IgD-negative memory B cell (primary cell): ENCODE measurements around the gene ZNF799. TPM values are rescaled to one million over a fixed set of nuclear protein-coding genes. Genes with fewer than 3 reads are reported as not detected.
"Not testable (repeated sequence)": the region's sequence is repeated elsewhere in the genome, so short reads cannot be mapped to it uniquely, and the experiment has no call there.

Source experiments
- H3K27ac Mint-ChIP-seq, 3 donors: one replicate each; pipeline ENCODE4 v1.8.0; 2020 to 2022; ENCODE audit warnings: mild to moderate bottlenecking in 3 of 3, mixed read lengths in 3 of 3, moderate library complexity in 1 of 3
- H3K27me3 Mint-ChIP-seq: one replicate; pipeline ENCODE4 v1.8.0; 2021; ENCODE audit warnings: mixed read lengths
- H3K36me3 Mint-ChIP-seq: one replicate; pipeline ENCODE4 v1.8.0; 2020; ENCODE audit warnings: mild to moderate bottlenecking, mixed read lengths
- H3K4me1 Mint-ChIP-seq, 3 donors: one replicate each; pipeline ENCODE4 v1.8.0; 2020 to 2022; ENCODE audit warnings: mixed read lengths in 3 of 3, mild to moderate bottlenecking in 1 of 3
- H3K4me3 Mint-ChIP-seq, 4 donors: one replicate each; pipeline ENCODE4 v1.8.0; 2020 to 2022; ENCODE audit warnings: mild to moderate bottlenecking in 4 of 4, mixed read lengths in 4 of 4, moderate library complexity in 3 of 4
- H3K9me3 Mint-ChIP-seq, 3 donors: one replicate each; pipeline ENCODE4 v1.8.0; 2020 to 2021; ENCODE audit warnings: mixed read lengths in 3 of 3, mild to moderate bottlenecking in 1 of 3
- polyA plus RNA-seq: library from polyadenylated mRNA; unstranded; fragments of 300-500 nt; fragmentation: Illumina TruSeq; gene quantifications from one replicate; pipeline ENCODE4 v1.2.3, GENCODE V29; 2021

ZNF799 gene
- 10.2 TPM for polyA plus RNA-seq

- H3K27me3 Mint-ChIP-seq, result no peaks in the 10 kb centered on the region
- peaks cover 8% of the 10 kb centered on the region for H3K36me3 Mint-ChIP-seq
- peak within 1 kb of the TSS; percentile 89 to 92 (median 92) for H3K27ac Mint-ChIP-seq
- peaks cover 12 to 29% (median 18%) of the 10 kb centered on the region in 3 donors for H3K4me1 Mint-ChIP-seq
- H3K4me3 Mint-ChIP-seq, result peak within 1 kb of the TSS; percentile 93 to 99 (median 98)
- H3K9me3 Mint-ChIP-seq, result peaks cover 0 to 1% (median 0%) of the 10 kb centered on the region in 3 donors
These were observed at the start of gene ZNF799 for GRCh38 chr19:12400633-12401502. Gene ZNF799 (minus strand): TSS chr19:12401271. CDS start chr19:12401070, 201 bp downstream.

GRCh38 chr19:12450844-12451243, 49.8 kb upstream of the ZNF799 start:
- no peak overlapping the region for H3K4me3 Mint-ChIP-seq
- H3K36me3 Mint-ChIP-seq, result peaks cover 7% of the 10 kb centered on the region
- H3K9me3 Mint-ChIP-seq, result peaks cover 10 to 28% (median 11%) of the 10 kb centered on the region in 3 donors
- H3K4me1 Mint-ChIP-seq, result no peaks in the 10 kb centered on the region
- H3K27me3 Mint-ChIP-seq, result no peaks in the 10 kb centered on the region
- no peak overlapping the region for H3K27ac Mint-ChIP-seq

GRCh38 chr19:12448808-12449207, 47.7 kb upstream of the ZNF799 start:
- Mint-ChIP-seq H3K4me1 (no peaks in the 10 kb centered on the region), H3K9me3 (peaks cover 10 to 35% (median 19%) of the 10 kb centered on the region in 3 donors), H3K36me3 (peaks cover 7% of the 10 kb centered on the region), H3K27me3 (no peaks in the 10 kb centered on the region), H3K4me3 (no peak overlapping the region), H3K27ac (no peak overlapping the region)

- Mint-ChIP-seq H3K27me3 (no peaks in the 10 kb centered on the region), H3K27ac (peak within 1 kb of the TSS; percentile 77 to 97 (median 91)), H3K9me3 (peaks cover 2 to 11% (median 10%) of the 10 kb centered on the region in 3 donors), H3K36me3 (peaks cover 6% of the 10 kb centered on the region), H3K4me3 (peak within 1 kb of the TSS; percentile 98 to 100 (median 100)), H3K4me1 (peaks cover 12 to 22% (median 18%) of the 10 kb centered on the region in 3 donors)
These were observed 39.7 kb upstream of the ZNF799 start, which contains the start of gene ZNF443 for GRCh38 chr19:12440541-12441316. Gene ZNF443 (minus strand): TSS chr19:12441021. CDS start chr19:12440914, 107 bp downstream.

- not testable (repeated sequence) for H3K27me3 Mint-ChIP-seq, H3K36me3 Mint-ChIP-seq, H3K9me3 Mint-ChIP-seq
- peak overlapping the region; percentile 16 to 80 (median 77) for H3K27ac Mint-ChIP-seq
- peak overlapping the region; percentile 97 to 99 (median 98) for H3K4me3 Mint-ChIP-seq
- H3K4me1 Mint-ChIP-seq, result peaks cover 12 to 22% (median 18%) of the 10 kb centered on the region in 3 donors
These were observed 38.8 kb upstream of the ZNF799 start for GRCh38 chr19:12439686-12440540.

- H3K36me3 Mint-ChIP-seq, result peaks cover 24% of the 10 kb centered on the region
- not testable (repeated sequence) for H3K4me3 Mint-ChIP-seq, H3K27ac Mint-ChIP-seq, H3K4me1 Mint-ChIP-seq, H3K27me3 Mint-ChIP-seq
- peaks cover 7 to 26% (median 12%) of the 10 kb centered on the region in 3 donors for H3K9me3 Mint-ChIP-seq
These were observed 29.7 kb upstream of the ZNF799 start for GRCh38 chr19:12430726-12431299.

- Mint-ChIP-seq H3K27me3 (no peaks in the 10 kb centered on the region), H3K9me3 (peaks cover 5 to 13% (median 10%) of the 10 kb centered on the region in 3 donors), H3K4me3 (peak overlapping the region in 1 of 4 donors; percentile 61), H3K4me1 (peaks cover 0 to 4% (median 0%) of the 10 kb centered on the region in 3 donors), H3K27ac (no peak overlapping the region), H3K36me3 (peaks cover 18% of the 10 kb centered on the region)
These were observed 24.8 kb upstream of the ZNF799 start for GRCh38 chr19:12425888-12426274.

GRCh38 chr19:12425236-12425887, 24.3 kb upstream of the ZNF799 start:
- peaks cover 0 to 4% (median 0%) of the 10 kb centered on the region in 3 donors for H3K4me1 Mint-ChIP-seq
- H3K27me3 Mint-ChIP-seq, result no peaks in the 10 kb centered on the region
- H3K27ac Mint-ChIP-seq, result no peak overlapping the region

GRCh38 chr19:12417273-12417672, 16.2 kb upstream of the ZNF799 start:
- H3K36me3 Mint-ChIP-seq, H3K27me3 Mint-ChIP-seq, H3K27ac Mint-ChIP-seq, H3K4me1 Mint-ChIP-seq, H3K9me3 Mint-ChIP-seq: not testable (repeated sequence)
- H3K4me3 Mint-ChIP-seq, result peak overlapping the region in 1 of 4 donors; percentile 32

More at GRCh38 chr19:12425236-12425887, 24.3 kb upstream of the ZNF799 start:
- Mint-ChIP-seq H3K9me3 (peaks cover 5 to 12% (median 5%) of the 10 kb centered on the region in 3 donors), H3K36me3 (peaks cover 12% of the 10 kb centered on the region), H3K4me3 (peak overlapping the region in 1 of 4 donors; percentile 61)

GRCh38 chr19:12411893-12412292, 10.8 kb upstream of the ZNF799 start:
- Mint-ChIP-seq H3K27ac (peak overlapping the region in 1 of 3 donors; percentile 65), H3K4me3 (peak overlapping the region in 1 of 4 donors; percentile 31), H3K27me3 (no peaks in the 10 kb centered on the region), H3K9me3 (peaks cover 1 to 17% (median 12%) of the 10 kb centered on the region in 3 donors), H3K4me1 (no peaks in the 10 kb centered on the region), H3K36me3 (peaks cover 7% of the 10 kb centered on the region)

GRCh38 chr19:12399901-12400632, 1.0 kb downstream of the ZNF799 start:
- Mint-ChIP-seq H3K4me1 (peaks cover 14 to 29% (median 18%) of the 10 kb centered on the region in 3 donors), H3K4me3 (peak overlapping the region; percentile 93 to 98 (median 96)), H3K27ac (peak overlapping the region; percentile 59 to 89 (median 88))
- H3K36me3 Mint-ChIP-seq, H3K27me3 Mint-ChIP-seq, H3K9me3 Mint-ChIP-seq: not testable (repeated sequence)

- Mint-ChIP-seq H3K9me3 (peaks cover 11 to 17% (median 13%) of the 10 kb centered on the region in 3 donors), H3K4me3 (peak overlapping the region in 1 of 4 donors; percentile 32), H3K36me3 (peaks cover 37% of the 10 kb centered on the region)
- not testable (repeated sequence) for H3K27ac Mint-ChIP-seq, H3K27me3 Mint-ChIP-seq, H3K4me1 Mint-ChIP-seq
These were observed 9.9 kb downstream of the ZNF799 start for GRCh38 chr19:12391148-12391547.

- Mint-ChIP-seq H3K9me3 (peaks cover 7 to 17% (median 9%) of the 10 kb centered on the region in 3 donors), H3K36me3 (peaks cover 26% of the 10 kb centered on the region)
- not testable (repeated sequence) for H3K27ac Mint-ChIP-seq, H3K4me3 Mint-ChIP-seq, H3K4me1 Mint-ChIP-seq, H3K27me3 Mint-ChIP-seq
These were observed 14.7 kb downstream of the ZNF799 start for GRCh38 chr19:12386365-12386764.
